Measurements from ENCODE around the gene CFAP68.

DNA sequence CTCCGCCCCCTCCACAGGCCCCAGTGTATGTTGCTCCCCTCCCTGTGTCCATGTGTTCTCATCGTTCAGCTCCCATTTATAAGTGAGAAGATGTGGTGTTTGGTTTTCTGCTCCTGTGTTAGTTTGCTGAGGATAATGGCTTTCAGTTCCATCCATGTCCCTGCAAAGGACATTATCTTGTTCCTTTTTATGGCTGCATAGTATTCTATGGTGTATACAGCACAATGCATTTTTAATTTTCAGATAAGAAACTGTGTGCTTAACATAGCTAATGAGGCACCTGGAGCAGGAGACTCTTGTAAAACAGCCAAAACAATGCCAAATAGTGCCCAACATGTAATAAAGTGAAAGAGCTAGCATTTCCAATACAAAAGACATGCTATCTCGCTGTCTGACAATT lies 29.7 kb upstream of the CFAP68 start:
- TF ChIP-seq, protein P1, sequence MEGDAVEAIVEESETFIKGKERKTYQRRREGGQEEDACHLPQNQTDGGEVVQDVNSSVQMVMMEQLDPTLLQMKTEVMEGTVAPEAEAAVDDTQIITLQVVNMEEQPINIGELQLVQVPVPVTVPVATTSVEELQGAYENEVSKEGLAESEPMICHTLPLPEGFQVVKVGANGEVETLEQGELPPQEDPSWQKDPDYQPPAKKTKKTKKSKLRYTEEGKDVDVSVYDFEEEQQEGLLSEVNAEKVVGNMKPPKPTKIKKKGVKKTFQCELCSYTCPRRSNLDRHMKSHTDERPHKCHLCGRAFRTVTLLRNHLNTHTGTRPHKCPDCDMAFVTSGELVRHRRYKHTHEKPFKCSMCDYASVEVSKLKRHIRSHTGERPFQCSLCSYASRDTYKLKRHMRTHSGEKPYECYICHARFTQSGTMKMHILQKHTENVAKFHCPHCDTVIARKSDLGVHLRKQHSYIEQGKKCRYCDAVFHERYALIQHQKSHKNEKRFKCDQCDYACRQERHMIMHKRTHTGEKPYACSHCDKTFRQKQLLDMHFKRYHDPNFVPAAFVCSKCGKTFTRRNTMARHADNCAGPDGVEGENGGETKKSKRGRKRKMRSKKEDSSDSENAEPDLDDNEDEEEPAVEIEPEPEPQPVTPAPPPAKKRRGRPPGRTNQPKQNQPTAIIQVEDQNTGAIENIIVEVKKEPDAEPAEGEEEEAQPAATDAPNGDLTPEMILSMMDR (IDR thresholded peaks at IDR 0.05) = no peak
- TF ChIP-seq POLR2A (IDR thresholded peaks at IDR 0.05) = no peak
